Stimulated activated CD8-positive, alpha-beta memory T cell treated with anti-CD3 and anti-CD28 coated beads, Interleukin-15, amount 100 ng/mL, for 24 hours (primary cell): ENCODE results near the gene SEM1.
"Not testable (repeated sequence)": the region's sequence is repeated elsewhere in the genome, so short reads cannot be mapped to it uniquely, and the experiment has no call there.

Source experiments
- DNase-seq: peaks from one replicate; pipeline ENCODE4 v3.0.0-alpha.2; 2020; ENCODE audit warnings: low read depth

Gene SEM1

DNA sequence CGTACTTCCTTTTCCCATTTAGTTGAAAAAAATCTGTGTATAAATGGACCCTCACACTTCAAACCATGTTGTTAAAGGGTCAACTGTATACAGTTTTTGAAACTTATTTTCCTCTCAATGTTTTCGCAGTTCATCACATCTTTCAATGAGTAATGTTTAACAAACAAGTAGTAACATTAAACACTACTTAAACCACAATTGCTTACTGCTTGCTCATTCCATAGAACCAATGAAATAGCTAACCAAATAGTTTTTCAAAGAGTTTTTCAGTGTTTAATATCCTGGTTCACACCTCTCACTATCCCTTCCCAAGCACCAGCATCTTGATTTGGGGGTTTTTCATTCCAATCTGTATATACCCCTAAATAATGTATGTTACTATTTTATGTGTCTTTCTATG is 9.1 kb downstream of the SEM1 start:
- DNase-seq = no peak

DNA sequence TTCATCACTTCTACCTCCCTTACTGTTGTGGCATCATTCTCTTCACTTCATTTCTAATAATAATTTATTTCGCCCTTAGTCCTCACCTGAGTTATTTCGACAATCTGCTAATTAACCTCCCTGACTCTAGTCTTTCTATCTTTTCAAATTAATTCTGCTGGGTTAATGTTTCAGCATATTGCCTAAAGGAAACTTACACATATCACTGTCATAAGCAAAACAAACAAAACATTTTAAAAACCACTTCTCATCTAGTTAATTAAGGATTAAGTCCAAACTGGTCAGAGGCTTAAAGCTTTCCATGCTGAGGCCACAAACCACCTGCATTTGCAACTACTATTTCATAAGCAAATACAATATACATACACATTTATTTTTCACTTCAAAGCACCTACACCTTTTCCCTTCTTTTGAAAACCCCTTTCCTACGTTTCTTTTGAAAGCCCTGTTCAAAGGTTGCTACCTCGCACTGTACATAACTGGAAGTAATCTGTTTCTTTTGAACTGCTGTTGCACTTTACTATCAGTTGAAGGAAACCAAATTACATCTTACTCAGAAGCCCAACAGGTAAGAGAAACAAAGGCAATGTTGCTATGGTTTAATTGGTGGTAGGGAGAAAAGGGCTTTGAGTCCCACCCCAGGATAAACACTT is 10.3 kb downstream of the SEM1 start:
- no peak for DNase-seq

DNA sequence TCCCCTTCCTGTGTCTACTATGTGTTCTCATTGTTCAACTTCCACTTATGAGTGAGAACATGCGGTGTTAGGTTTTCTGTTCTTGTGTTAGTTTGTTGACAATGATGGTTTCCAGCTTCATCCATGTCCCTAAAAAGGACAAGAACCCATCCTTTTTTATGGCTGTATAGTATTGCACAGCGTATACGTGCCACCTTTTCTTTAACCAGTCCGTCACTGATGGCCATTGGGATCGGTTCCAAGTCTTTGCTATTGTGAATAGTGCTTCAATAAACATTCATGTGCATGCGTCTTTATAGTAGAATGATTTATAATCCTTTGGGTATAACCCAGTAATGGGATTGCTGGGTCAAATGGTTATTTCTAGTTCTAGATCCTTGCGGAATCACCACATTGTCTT is 11.2 kb downstream of the SEM1 start:
- not testable (repeated sequence) for DNase-seq

DNA sequence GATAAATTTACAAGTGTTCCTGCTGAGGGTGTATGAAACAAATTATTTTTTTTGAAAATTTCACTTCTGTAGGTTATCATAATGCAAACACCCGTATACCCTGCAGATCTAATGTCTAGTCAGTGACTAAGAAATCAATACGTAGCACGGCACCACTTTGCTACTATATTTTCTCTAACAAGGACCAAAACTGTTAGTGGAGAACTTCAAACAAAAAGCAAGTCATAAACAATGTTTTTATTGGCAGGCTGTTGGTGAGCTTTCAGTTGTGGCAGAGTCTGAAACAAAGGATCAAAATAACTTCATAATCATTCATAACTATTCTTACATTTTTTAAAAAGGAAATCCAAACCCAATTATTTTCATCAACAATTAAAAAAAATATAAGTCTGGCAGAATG is 11.8 kb downstream of the SEM1 start:
- DNase-seq = no peak

DNA sequence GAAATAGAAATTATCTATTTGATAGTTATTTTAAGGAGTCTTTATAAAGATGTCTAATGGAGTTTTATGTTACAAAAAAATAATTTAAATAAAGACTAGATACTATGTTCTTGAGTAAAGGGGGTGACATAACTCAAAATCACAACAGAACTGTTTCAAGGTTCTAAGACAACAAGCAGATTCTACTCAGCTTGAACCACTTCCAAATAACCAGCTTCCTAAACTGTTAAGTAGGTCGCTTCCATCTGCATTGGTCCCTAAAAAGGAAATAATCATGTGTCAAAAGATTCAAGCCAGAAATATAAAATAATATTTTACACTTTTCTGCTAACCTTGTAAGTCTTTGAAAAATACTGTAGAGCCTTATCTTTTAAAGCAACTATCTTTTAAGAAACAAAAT is 14.1 kb downstream of the SEM1 start:
- no peak for DNase-seq

DNA sequence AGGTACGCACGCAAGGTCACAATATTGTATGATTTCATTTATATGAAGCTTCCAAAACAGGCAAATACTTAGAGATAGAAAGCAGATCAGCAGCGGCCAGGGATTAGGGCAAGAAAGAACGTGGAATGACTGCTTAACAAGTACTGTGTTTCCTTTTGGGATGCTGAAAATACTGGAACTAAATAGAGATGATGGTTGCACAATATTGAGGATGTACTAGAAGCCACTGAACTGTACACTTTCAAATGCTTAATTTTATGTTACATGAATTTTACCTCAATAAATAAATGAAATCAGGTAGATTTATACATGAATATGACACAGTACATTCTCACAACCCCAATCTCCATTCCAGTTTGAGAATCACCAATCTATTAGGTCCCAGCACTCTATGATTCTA is 15.6 kb downstream of the SEM1 start:
- DNase-seq = no peak

DNA sequence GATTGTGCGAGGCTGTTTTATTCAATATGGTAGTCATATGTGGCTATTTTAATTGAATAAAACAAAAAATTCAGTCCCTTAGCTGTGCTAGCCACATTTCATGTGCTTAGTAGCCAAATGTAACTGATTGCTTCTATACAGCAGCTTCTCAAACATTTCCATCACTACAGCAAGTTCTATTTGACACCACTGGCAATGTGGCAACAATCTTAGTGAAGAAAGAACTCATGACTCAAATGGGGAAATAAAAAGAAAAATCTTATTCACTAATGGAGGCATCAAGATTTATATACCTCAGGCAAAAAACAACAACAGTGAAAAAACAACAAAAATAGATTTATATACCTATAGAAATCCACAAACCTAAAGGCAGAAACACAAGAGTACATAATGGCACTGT is 17.9 kb downstream of the SEM1 start:
- no peak for DNase-seq

DNA sequence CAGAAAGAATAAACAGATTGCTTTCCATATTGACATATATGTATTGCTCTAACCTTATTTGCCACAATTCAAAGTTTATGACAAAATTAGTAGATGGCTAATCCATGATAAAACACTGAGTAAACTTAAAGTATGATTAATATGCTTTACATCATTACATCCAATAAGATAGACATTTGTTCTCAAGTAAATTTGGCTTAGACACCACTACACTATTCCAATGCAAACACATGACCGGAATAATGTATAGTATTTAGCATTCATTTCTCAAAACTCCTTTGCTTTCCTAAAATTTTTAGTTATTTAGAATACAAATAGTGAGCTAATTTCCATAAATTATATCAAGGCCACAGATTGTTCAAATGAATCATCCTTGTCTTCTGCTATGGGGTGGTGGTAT is 20.2 kb downstream of the SEM1 start:
- DNase-seq = no peak

DNA sequence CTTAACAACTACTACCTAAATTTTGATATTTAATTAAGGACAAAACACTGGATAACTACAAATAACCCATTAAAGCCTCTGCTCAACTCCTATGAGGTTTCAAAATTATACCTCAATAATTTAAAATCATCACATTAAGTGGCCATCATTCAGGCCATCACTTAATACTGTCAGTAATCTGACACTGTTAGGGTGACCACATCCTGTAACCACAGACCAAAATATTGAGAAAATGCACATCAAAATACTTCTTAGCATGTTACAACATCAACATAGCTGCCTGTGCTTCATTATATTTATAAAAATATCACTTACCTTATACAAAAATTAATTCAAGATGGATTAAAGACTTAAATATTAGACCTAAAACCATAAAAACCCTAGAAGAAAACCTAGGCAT is 23.3 kb downstream of the SEM1 start:
- DNase-seq = no peak

DNA sequence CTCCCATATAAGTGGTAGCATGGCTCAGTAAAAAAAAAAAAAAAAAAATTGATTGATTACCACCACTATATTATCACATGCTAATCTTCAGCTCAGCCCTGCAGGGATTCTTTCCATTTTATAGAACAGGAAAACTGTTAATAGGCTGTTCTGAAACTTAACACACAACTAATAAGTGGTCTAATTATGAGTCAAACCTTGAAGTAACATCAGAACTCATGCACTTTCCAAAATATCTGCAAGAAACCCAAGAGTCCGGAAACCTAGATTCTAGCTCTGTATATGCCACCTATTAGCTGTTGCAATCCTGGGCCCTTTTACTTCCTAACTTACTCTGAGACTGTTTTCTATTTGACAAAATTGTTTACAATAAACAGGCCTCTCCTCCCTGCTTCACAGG is 23.9 kb downstream of the SEM1 start:
- no peak for DNase-seq

DNA sequence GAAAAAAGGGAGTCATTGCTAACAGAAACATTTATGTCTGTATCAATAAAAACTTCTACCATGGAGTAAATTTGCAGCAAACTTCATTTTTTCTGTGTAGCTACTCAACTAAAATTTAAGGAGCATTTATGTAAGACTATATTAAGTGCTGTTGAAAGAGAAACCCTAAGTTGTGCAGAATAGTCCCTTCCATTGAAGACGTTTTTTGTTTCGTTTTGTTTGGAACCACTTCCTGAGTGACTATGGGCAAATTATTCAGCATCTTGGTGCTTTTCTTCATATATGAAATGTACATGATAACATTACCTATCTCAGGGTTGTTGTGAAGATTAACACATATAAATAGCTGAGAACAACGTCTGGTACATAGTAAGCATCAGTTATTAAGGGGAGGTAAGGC is 24.3 kb downstream of the SEM1 start:
- no peak for DNase-seq

DNA sequence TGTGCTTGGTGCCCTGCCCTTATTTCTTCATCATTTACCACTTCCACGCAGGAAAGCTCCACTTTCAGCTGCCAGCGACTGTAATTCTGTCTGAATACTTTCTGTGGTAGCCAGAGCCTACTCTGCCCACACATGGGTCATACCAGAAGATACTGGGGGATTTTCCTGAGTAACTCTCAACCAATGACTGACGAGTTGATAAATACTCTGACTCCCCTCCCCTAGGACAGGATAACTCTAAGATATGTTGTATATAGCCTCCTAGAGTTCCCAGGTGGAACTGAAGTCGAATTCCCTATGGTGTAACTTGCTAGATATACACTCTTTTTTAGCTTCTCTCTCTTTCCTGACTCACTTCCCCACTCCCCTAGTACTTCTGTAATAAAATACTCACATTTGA is 29.8 kb downstream of the SEM1 start:
- DNase-seq = no peak

DNA sequence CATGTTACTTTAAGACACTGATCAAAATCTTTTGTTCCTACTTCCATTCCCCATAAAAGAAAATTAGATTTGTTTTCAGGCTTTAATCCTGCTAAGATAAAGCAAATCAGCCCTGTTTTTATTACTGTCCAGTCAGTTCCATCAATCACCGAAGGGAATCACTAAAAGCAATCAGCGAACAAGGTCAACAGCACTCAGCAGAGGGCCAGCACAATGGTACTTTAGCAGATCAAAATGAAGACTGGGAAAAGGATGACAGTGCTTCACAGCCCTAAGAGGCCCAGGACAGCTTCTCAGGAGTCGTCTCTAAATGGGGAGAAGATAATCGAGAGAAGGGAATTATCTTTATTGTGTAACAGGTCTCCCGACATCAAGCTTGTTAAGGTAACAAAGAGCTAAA is 32.7 kb downstream of the SEM1 start:
- no peak for DNase-seq

DNA sequence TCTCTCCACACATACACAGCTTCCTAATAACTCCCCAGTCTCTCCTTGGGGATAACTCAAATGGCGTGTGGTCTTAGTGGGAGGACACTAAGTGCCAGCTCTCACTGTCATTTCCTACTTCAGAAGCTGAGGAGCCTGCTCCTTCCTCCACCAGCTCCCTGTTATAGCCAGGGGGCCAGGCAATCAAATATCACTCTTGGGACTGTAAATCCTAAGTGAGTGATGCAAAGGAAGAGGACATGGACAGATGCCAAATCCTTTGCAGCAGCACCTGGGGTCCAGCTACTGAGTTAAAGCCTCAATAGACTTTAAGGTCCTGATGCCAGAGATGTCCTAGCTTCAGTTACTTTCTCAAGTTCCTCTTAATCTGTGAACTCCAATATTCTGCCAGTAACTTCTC is 34.1 kb downstream of the SEM1 start:
- DNase-seq = no peak

DNA sequence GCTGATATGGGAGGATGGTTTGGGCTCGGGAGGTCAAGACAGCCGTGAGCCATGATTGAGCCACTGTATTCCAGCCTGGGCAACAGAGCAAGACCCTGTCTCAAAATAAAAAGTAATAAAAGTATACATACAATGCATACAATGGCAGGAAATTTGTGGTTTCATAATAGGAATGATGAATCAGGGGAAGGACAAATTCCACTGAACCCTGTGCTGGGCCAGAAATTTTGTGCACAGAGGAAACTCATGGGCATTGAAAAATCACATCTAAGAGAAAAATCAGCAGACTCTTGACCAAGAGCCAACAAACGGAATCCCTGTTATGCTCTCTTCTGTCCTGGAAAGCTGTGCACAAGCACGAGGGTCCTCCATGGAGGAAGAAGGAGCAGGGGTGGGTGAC is 35.1 kb downstream of the SEM1 start:
- no peak for DNase-seq

DNA sequence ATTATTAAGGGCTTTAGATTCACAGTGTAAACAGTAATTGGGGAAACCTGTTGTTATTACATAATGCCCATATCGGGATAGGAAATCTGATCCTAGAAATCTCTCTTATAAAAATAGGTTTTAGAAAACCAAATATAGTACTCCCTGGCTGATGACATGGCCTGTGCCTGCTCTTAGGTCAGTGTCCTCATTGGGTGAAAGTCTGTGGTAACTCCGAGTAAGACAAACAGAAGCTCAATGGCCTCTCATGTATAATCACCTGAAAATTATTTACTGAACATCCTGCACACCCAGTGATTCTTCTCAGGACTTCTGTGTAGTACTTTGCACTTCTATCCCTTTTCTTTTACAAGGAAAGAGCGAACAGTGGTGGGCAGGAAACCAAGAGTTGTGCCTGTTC is 37.8 kb downstream of the SEM1 start:
- no peak for DNase-seq

DNA sequence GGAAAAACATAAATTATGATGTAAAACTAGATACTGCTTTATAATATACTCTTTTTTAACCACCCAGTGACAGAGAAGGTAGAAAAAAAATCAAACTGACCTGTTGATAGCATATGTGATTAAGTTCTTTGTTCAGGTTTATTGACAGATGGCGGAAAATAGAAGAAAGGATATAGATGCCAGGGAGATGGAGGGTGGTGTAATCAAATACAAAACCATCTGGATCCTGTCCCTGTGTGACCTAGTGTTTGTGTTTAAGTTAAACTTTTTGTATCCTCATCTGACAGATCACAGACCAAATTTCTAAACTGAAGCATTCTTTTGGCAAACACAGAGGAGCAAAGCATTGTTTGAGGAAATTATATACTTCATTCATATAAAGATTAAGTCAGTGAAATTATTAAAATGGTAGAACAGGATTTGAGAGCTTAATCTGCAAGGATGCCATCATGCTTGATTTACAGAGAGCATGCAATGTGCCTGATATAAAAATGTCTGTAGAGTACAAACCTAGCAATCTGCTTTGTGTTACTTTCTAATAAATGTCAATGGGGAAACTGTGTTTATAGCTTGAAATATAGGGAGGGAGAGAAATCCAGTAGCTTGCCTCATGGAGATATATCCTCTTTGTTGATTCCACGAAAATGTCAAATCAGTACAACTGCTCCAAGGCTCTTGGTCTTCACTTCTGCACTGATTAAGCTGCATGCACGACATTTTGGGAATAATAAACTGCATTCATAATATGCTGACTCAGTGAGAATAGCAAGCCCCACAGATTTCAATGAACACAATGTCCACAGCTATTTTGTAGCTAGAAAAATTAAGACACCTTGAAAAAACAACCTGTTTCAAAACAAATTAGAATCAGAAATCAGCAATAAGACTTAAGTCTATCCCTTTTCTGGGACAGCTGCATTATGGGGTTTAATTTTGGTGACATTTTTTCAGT is 39.0 kb downstream of the SEM1 start:
- no peak for DNase-seq

DNA sequence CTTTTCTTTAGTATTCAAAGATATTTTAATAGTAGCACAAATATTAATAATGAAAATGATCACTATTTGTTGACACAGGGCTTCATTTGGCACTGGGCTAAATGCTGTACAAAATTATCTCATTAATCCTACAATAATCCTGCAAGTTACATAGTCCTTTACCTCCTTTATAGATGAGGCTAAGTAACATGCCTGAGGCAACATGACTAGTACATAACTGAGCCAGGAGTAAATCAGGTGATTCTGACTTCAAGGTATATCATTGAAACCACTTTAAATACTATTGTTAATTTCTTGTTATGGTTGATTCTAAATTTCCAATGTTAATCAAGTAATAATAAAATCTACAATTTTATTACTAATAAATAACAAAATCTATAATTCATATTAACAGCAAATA is 39.8 kb downstream of the SEM1 start:
- DNase-seq = no peak

DNA sequence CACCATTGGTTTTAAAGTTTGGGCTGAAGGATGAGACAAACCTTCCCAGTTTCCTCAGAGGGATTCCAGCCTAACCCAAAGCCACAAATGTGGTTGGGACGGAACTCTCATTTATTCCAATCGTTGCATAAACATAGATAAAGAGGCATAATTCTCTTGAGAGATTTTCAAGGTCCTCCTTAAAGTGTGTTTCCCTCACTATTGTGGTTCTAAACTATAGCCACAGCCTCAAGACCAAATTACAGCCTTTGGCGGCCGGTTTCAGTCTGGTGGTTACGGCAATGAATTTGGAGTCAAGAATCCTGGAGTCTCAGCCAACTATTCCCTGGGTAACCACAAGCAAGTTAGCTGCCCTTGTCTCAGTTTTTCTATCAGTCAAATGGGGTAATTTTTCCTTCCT is 42.6 kb downstream of the SEM1 start:
- no peak for DNase-seq

DNA sequence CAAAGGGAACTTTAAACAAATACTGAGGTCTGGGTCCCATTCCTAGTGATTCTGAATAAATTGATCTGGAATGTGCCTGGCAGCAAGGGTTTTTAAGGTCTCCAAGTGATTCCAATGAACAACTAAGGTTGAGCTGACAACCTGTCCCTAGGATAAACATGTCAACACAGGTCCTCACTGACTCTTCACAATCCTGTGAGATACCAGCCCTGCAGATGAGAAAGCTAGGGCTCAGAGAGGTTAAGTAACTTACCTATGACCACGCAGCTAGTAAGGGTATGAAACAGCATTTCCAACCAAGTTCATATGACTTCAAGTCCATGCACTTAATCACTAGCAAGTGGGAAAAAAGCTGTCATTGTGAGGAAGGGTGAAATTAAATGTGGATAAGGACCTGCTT is 44.0 kb downstream of the SEM1 start:
- no peak for DNase-seq

DNA sequence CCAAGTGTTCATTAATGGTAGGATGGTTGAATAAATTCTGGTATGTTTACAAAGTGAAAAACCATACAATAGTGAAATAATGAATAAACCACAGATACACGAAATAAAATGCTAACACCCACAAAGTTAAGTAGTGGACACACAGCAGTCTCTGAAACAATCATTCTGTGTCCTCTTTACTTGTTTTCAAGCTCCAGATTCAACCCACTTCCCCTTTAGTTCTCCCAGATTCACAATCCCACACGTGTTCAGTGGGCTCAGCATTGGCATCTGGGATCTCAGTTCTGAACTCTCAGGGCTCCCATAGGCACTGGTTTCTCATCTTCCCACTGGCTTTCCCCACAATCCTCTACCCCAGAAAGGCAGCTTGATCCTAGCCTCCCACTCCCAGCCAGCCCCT is 44.9 kb downstream of the SEM1 start:
- no peak for DNase-seq

DNA sequence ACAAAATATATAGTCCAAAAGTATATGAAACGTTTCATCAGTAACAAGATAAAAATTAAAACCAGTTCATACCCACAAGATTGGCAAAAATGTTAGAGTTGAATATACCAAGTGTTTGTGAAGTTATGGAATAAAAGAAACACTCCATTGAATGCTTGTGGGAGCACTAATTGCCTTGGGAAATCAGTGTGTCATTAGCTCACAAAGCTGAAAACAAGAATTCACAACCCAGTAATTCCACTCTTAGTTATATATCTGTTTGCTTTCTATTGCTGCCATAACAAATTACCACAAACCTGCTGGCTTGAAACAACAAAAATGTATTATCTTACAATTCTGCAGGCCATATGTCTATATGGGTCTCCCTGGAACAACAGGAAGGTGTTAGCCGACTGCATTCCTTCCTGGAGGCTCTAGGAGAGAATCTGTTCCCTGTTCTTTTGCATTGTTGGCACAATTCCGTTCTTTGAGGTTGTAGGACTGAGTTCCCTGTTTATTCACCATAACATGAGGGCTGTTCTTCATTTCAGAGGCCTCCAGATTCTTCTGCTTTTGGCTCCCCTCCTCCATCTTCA is 45.7 kb downstream of the SEM1 start:
- DNase-seq = no peak

DNA sequence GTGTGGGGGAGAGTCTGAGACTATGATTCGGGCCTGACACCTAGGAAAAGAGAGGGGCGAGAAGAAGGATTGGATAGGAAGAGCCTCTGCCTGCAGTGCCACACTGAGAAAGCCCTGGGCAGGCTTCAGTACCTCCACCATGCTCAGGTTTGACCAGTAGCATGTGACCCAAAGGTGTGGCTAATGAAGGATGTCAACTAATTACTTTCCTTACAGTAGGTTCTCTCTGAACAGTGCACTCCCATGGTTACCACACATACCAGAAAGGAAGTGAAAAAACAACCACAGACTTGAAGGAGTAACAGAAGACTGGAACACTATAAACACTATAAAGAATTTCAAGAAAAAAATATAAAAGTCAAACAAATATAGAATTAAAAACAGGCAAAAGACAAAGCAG is 46.2 kb downstream of the SEM1 start:
- no peak for DNase-seq
